GM10266 (cell line): ENCODE measurements around the gene PLPP6.
"Not testable (repeated sequence)": the region's sequence is repeated elsewhere in the genome, so short reads cannot be mapped to it uniquely, and the experiment has no call there.

ENCODE experiments used
- DNase-seq: peaks from one replicate; pipeline ENCODE4 v3.0.0; 2012; ENCODE audit errors: extremely low spot score
- TF ChIP-seq, protein P1 (sequence below): IDR thresholded peaks from 2 replicates; pipeline ENCODE4 v1.5.1; 2012; ENCODE audit warnings: mild to moderate bottlenecking, low read depth; ENCODE audit not compliant: control insufficient read depth, insufficient read depth; ENCODE audit errors: missing control alignments

Gene PLPP6

DNA sequence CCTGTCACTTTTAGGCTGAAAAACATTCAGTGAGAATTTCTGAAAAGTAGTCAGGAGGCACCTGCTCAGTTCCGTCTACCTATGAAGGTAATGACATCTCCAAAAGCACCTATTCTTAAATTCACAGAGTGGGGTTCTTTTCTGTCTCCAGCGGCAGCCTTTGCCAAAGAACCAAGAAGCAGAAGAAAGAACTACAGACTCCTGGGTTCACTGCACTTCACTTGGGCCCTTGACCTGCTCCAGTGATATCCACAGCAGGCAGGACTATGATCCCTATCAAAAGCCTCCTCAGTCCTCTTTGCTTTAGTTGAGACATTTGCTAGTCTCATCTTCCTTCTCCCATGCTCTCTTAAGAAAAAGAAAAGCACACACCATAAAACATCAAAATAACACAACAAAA is 19.7 kb upstream of the PLPP6 start:
- DNase-seq, result no peak
- TF ChIP-seq, protein P1, sequence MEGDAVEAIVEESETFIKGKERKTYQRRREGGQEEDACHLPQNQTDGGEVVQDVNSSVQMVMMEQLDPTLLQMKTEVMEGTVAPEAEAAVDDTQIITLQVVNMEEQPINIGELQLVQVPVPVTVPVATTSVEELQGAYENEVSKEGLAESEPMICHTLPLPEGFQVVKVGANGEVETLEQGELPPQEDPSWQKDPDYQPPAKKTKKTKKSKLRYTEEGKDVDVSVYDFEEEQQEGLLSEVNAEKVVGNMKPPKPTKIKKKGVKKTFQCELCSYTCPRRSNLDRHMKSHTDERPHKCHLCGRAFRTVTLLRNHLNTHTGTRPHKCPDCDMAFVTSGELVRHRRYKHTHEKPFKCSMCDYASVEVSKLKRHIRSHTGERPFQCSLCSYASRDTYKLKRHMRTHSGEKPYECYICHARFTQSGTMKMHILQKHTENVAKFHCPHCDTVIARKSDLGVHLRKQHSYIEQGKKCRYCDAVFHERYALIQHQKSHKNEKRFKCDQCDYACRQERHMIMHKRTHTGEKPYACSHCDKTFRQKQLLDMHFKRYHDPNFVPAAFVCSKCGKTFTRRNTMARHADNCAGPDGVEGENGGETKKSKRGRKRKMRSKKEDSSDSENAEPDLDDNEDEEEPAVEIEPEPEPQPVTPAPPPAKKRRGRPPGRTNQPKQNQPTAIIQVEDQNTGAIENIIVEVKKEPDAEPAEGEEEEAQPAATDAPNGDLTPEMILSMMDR, result no peak

DNA sequence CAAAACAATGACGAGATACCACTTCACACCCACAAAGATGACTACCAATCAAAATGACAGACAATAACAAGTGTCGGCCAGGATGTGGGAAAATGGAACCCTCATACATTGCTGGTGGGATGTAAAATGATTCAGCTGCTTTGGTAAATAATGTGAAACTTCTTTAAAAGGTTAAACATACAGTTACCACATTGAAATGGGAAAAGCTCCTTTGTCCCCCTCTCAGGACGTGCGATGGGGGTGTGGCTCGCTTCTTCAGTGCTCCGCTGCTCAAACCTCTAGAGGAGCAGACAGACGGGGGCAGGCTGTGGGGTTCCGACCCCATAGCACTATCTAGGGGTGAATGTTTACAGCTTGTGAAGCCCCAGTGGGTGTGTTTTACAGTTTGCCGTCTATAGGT is 8.0 kb upstream of the PLPP6 start:
- DNase-seq, result no peak
- TF ChIP-seq, protein P1, result no peak

DNA sequence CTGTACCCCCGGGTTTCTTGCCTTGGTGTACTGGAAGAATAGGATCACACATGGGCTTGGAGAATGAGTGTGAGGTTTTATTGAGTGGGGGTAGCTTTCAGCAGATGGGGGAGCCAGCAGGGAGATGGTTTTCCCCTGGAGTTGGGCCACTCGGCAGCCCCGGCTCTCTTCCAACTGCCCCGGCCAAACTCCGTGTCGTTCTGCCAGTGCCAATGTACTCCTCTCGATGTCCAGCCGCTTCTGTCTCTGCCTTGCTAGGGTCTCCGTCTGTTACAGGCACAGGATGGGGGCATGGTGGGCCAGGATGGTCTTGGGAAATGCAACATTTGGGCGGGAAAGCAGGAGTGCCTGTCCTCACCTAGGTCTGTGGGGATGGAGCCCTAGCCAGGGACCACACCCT is 7.6 kb upstream of the PLPP6 start:
- TF ChIP-seq, protein P1, result no peak
- no peak for DNase-seq

DNA sequence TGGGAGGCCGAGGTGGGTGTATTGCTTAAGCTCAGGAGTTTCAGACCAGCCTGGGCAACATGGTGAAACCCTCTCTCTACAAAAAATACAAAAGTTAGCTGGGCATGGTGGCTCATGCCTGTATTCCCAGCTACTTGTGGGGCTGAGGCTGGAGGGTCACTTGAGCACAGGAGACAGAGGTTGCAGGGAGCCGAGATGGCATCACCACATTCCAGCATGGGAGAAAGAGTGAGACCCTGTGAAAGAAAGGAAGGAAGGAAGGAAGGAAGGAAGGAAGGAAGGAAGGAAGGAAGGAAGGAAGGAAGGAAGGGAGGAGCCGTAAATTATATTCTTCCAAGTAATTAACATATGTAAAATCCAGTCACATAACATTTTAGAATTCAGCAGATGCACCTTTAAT is 5.9 kb upstream of the PLPP6 start:
- not testable (repeated sequence) for DNase-seq

DNA sequence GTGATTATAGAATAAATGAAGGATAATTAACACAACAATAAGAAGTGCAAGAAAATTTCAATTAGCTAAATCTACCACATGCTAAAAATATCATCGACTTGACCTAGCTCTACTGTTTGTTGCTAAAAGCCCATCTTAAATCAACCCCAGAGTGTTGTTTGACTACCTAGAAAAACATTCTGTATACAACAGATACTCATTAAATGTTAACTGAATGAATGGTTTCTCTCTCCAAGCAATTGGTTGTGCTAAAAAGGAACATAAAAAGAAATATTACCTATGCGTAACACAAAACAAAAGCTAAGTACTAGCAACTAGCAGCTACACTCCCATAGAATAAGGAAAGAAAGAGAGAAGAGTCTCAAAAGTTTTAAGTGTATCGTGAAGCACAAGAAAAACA is 5.5 kb upstream of the PLPP6 start:
- no peak for DNase-seq
- TF ChIP-seq, protein P1, result no peak

DNA sequence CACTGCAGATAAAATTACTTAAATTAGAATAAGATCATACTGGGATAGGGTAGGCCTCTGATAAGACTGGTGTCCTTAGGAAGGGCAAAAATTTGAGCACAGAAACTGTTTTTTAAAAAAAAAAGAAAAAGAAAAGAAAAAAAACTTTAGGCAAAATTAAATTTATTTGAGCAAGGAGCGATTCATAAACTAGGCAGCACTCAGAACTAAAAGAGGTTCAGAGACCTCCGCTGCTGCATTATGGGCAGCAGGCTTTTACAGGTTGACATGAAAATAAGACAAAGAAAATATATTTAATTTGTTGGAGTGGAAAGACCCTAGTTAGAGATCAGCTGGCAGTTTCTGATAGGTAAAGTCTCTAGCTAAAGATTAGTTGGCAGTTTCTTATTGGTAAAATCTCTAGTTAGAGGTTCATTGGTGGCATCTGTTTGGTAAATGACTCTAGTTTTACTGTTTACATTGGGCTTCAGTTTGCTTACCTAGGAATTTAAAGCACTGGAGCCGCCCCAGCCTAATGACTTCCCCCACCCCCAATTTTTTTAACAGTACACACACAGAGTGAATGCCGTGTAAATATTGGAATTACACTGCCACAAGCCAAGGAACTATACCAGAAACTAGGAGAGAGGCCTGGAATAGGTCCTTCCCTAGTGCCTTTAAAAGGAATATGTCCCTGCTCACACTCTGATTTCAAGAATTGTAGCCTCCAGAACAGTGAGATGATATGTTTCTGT is 4.5 kb upstream of the PLPP6 start:
- TF ChIP-seq, protein P1, result no peak
- no peak for DNase-seq

DNA sequence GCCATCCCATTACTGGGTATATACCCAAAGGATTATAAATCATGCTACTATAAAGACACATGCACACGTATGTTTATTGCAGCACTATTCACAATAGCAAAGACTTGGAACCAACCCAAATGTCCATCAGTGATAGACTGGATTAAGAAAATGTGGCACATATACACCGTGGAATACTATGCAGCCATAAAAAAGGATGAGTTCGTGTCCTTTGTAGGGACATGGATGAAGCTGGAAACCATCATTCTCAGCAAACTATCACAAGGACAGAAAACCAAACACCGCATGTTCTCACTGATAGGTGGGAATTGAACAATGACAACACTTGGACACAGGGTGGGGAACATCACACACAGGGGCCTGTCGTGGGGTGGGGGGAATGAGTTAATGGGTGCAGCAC is 1.4 kb upstream of the PLPP6 start:
- not testable (repeated sequence) for DNase-seq

DNA sequence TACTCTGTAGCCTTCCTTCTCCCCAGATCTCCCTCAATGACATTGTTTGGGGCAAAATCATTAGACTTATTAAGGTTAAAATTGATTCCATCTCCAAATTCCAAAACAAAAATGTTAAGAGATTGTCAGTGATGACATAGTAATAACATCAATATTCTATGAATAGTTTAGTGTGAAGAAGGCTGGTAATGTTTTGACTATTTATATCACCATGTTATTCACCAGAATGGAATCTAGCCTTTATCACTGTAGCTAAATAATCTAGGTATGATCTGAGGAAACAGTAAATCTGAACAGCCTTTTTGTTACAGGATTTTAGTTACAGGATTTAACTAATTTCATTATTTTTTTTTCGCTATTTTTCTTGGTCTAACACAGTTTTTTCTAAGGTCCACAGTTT is 929 bp upstream of the PLPP6 start:
- DNase-seq, result no peak
- TF ChIP-seq, protein P1, result no peak
